AG10803 (cell line): ENCODE data around the gene ASGR2.
"Not testable (repeated sequence)": the region's sequence is repeated elsewhere in the genome, so short reads cannot be mapped to it uniquely, and the experiment has no call there.

ENCODE experiments used
- DNase-seq: peaks from one replicate; pipeline ENCODE4 v3.0.0; 2010; ENCODE audit warnings: low read depth
- H3K4me3 ChIP-seq: 2 replicates; pipeline ENCODE4 v1.5.1; 2011; ENCODE audit warnings: mild to moderate bottlenecking, low read length, control low read depth
- TF ChIP-seq, protein P1 (sequence below): conservative IDR thresholded peaks from 2 replicates; pipeline ENCODE4 v1.5.1; 2011; ENCODE audit warnings: mild to moderate bottlenecking, low read length, control low read depth, inconsistent platforms

ASGR2 gene

DNA sequence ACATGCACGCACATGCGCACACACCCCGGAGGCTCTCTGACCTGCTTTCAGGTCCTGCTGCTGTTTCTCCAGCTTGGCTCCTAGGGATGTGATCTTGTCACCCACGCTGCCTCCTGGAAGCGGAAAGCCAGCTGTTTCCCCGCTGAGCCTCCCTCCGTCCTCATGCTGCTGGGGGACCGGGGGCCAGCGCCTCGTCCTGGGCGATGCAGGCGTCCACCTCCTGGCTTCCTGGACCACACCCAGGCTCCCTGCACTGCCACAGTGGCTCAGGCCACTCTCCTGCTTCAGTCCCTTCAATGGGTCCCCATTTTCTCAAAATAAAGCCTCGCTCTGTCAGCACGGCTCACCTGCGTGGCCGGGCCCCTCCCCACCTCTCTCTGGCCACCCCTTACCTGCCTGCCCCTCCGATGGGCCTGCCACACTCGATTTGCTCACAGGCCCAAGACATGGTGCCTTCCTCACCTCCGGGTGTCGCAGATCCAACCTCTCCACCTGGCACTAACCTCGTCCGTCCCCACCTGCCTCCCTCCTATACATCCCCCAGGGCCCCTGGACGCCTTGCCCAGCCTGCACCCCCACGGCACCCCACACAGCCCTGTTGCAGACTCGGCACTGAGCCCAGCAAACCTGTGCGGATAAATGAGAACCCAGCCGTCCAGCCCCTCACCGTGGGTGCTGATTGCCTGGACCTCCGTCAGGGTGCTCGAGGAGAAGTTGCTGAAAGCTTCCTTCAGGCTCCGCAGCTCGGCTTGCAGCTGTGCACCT lies 6.6 kb downstream of the ASGR2 start:
- TF ChIP-seq, protein P1, sequence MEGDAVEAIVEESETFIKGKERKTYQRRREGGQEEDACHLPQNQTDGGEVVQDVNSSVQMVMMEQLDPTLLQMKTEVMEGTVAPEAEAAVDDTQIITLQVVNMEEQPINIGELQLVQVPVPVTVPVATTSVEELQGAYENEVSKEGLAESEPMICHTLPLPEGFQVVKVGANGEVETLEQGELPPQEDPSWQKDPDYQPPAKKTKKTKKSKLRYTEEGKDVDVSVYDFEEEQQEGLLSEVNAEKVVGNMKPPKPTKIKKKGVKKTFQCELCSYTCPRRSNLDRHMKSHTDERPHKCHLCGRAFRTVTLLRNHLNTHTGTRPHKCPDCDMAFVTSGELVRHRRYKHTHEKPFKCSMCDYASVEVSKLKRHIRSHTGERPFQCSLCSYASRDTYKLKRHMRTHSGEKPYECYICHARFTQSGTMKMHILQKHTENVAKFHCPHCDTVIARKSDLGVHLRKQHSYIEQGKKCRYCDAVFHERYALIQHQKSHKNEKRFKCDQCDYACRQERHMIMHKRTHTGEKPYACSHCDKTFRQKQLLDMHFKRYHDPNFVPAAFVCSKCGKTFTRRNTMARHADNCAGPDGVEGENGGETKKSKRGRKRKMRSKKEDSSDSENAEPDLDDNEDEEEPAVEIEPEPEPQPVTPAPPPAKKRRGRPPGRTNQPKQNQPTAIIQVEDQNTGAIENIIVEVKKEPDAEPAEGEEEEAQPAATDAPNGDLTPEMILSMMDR = no peak
- H3K4me3 ChIP-seq = no peak overlapping the region
- DNase-seq = no peak

DNA sequence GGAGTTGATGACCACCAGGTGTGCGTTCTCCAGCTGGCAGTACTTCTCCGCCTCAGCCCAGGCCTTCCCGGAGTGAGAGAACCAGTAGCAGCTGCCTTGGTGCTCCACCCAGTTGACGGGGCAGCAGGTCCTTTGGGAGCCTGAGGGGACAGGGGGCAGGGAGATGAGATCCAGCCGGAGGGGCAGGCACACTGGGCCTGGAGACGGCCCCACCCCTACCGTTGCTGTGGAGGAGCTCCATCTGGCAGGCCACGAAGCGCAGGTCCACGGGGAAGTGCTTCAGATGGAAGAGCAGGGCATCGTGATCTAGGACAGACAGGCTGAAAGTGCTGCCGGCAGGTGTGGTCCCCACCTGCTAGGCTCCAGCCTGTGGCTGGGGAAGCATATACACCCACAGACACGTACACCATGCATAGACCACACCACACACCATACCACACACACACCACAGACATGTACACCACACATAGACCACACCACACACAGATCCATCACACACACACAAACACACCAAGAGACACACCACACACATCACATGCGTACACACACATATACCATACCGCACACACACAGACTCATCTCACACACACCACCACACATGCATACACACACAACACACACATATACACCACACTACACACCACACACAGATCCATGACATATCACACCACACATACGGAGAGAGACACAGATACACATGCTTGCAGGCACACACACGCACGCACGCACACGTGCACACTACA lies 7.4 kb downstream of the ASGR2 start:
- H3K4me3 ChIP-seq = no peak overlapping the region
- no peak for DNase-seq
- TF ChIP-seq, protein P1 = no peak

DNA sequence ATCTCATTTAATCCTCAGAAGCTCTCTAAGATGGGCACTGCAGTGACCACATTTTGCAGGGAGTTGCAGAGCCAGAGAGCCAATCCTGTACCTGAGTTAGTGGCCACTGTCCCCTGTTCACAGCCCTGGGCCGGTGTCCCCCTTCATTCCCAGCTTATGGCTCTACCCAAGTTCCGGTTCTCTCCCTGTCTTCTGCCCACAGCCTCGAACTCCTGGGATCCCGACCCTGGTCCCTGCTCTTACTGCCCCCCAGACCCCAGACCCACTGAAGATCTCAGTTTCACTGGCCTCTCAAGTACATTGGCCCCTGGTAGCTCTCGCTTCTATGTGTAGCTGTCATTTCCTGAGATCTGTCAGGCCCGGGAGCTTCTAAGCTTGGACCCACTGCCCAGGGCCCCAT lies 12.2 kb downstream of the ASGR2 start:
- H3K4me3 ChIP-seq = no peak overlapping the region
- TF ChIP-seq, protein P1 = no peak
- DNase-seq = no peak

DNA sequence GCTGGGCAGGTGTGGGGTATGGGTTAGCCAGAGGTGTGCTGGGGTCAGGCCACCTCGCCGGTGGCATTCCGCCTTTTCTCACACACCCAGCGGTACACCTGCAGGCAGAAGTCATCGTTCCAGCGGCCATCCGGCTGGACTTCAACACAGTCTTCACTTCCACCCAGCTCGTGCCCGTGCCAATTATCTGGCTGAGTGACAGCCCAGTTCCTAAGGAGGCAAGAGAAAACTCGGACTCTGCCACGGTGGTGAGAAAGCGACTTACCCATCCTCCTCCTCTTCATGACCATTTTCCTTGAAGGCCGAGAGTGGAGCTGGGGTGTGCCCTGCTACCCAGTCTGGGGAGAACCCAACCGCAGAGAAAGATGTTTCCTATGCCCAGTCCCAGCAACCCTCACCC lies 13.1 kb downstream of the ASGR2 start:
- H3K4me3 ChIP-seq = no peak overlapping the region
- TF ChIP-seq, protein P1 = no peak
- DNase-seq = no peak

DNA sequence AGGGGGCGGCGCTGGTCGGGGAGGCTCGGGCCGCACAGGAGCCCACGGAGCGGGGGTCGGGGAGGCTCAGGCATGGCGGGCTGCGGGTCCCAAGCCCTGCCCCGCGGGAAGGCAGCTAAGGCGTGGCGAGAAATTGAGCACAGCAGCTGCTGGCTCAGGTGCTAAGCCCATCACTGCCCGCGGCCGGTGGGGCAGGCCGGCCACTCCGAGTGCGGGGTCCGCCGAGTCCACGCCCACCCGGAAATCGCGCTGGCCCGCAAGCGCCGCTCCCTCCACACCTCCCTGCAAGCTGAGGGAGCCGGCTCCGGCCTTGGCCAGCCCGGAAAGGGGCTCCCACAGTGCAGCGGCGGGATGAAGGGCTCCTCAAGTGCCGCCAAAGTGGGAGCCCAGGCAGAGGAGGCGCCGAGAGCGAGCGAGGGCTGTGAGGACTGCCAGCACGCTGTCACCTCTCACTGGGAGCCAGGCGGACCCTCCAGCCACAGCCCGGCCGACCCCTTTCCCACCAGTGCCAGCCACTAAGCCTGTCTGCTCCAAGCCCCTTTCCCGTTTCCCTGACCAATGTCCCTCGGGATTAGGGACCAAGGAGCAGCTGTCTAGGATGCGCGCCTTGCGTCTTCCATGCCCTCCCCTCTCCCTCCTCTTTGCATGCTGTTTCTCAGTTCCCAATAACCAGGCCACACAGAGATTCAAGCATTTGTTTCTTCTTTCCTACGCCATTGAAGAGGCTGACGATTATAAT lies 13.8 kb downstream of the ASGR2 start:
- not testable (repeated sequence) for DNase-seq, H3K4me3 ChIP-seq

DNA sequence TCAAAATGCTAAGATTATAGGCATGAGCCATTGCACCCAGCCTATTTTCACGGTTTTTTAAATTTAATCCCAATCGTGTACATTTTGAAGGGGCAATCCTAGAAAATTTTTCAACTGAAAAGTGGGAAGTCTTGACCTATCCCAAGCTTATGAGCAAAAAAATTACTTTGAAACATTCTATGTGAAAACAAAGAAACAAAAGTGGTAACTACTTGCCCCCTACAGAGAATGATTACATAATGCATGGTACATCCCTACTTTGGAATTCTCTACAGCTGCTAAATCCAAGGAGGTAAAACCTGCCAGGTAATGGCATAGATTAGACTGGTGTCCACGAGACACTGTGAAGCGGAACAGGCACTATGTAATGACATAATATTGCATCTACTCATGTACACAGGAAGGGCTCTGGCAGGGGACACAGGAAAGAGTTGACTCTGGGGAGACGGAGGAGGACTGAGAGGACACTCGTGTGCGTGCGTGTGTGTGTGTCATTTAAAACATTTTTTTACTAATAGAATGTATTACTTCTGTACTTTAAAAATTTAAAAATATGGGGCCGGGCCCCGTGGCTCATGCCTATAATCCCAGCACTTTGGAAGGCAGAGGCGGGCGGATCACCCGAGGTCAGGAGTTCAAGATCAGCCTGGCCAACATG lies 15.7 kb downstream of the ASGR2 start:
- H3K4me3 ChIP-seq = no peak overlapping the region
- TF ChIP-seq, protein P1 = no peak
- DNase-seq = no peak

DNA sequence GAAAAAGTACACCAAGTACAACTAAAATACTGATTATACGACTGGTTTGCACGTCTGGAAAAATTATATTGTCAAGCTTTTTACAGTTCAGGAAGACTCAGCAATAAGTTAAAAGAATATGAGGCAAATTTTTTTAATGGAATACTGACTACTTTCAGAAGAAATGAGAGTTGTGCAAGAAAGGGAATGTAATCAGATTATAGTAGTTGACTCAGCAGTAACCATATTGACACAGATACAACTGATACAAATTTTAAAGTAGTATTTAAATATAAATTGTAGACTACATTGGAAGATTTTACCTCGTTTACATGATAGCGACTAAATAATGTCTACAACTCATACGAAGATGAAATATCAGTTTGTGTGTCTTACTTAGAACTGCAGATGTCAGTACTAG lies 16.7 kb downstream of the ASGR2 start:
- TF ChIP-seq, protein P1 = no peak
- no peak overlapping the region for H3K4me3 ChIP-seq
- no peak for DNase-seq
